MCF 10A (cell line): ENCODE results near the gene SELENOF. TPM values are rescaled to one million over a fixed set of nuclear protein-coding genes. Genes with fewer than 3 reads are reported as not detected.

ENCODE experiments used
- BruUV-seq: library from RNA; stranded (reverse); fragments of 400-500 nt; replicated peaks from 2 replicates; lab custom pipeline; 2021; lab: Mats Ljungman, UMichigan
- CTCF ChIA-PET: fragments of 300-600 bp; sonication (Branson Sonifier 250); formaldehyde crosslinking; extraction: SDS; loops from one replicate; lab custom pipeline; 2021; ENCODE audit warnings: antibody characterized with exemption, inconsistent platforms; lab: Yijun Ruan, JAX
- POLR2A ChIA-PET: fragments of 300-600, 350-650 bp; sonication (Branson Sonifier 250); formaldehyde crosslinking; extraction: SDS; loops from one replicate; lab custom pipeline; 2020; ENCODE audit warnings: antibody characterized with exemption, inconsistent platforms; lab: Yijun Ruan, JAX
- DNase-seq: peaks from one replicate; pipeline ENCODE4 v3.0.0-alpha.2; 2018; ENCODE audit not compliant: unreplicated experiment
- H3K27ac Mint-ChIP-seq: one replicate; pipeline ENCODE4 v1.8.0; 2022; ENCODE audit warnings: mild to moderate bottlenecking, low read depth, mixed read lengths; ENCODE audit not compliant: unreplicated experiment
- H3K27me3 Mint-ChIP-seq: one replicate; pipeline ENCODE4 v1.8.0; 2022; ENCODE audit warnings: mixed read lengths; ENCODE audit not compliant: insufficient read depth, unreplicated experiment
- H3K36me3 Mint-ChIP-seq: one replicate; pipeline ENCODE4 v1.8.0; 2022; ENCODE audit warnings: mild to moderate bottlenecking, moderate library complexity, mixed read lengths; ENCODE audit not compliant: insufficient read depth, unreplicated experiment
- H3K4me1 Mint-ChIP-seq: one replicate; pipeline ENCODE4 v1.8.0; 2022; ENCODE audit warnings: mixed read lengths; ENCODE audit not compliant: insufficient read depth, unreplicated experiment
- H3K4me3 Mint-ChIP-seq: one replicate; pipeline ENCODE4 v1.8.0; 2022; ENCODE audit warnings: mild to moderate bottlenecking, moderate library complexity, mixed read lengths; ENCODE audit not compliant: unreplicated experiment
- H3K9me3 Mint-ChIP-seq: one replicate; pipeline ENCODE4 v1.8.0; 2022; ENCODE audit warnings: mixed read lengths; ENCODE audit not compliant: unreplicated experiment
- intact Hi-C: fragments of 100-400 bp; cut with micrococcal nuclease; formaldehyde crosslinking; loops from 2 replicates; pipeline ENCODE4 v1.14.1; 2022
- total RNA-seq: library from RNA; stranded (reverse); gene quantifications from 2 replicates; pipeline ENCODE4 v1.2.3, GENCODE V29; 2022
- TF ChIP-seq, protein P1 (sequence below): fragments of 200-600 bp; IDR thresholded peaks from one replicate; pipeline ENCODE4 v1.8.0; 2022; ENCODE audit warnings: antibody characterized with exemption, mild to moderate bottlenecking; ENCODE audit not compliant: unreplicated experiment

The SELENOF gene
- total RNA-seq, 1 experiment from 2014 or later, result 227 TPM

DNA sequence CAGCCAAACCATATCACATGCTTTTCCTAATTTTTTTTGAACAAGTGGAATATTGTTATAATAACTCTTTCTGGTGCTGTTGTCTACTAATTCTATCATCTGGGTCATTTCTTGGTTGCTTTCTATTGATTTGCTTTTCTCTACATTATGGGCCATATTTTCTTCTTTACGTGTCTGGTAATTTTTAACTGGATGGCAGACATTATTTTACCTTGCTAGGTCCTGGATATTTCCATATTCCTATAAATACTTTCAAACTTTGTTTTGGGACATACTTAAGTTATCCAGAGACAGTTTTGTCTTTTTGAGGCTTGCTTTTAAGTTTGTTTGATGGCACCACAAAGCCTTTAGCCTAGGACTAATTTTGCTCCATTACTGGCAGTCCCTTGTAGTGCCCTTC lies 11.8 kb upstream of the SELENOF start:
- H3K27me3 Mint-ChIP-seq, result no peaks in the 10 kb centered on the region
- TF ChIP-seq, protein P1, sequence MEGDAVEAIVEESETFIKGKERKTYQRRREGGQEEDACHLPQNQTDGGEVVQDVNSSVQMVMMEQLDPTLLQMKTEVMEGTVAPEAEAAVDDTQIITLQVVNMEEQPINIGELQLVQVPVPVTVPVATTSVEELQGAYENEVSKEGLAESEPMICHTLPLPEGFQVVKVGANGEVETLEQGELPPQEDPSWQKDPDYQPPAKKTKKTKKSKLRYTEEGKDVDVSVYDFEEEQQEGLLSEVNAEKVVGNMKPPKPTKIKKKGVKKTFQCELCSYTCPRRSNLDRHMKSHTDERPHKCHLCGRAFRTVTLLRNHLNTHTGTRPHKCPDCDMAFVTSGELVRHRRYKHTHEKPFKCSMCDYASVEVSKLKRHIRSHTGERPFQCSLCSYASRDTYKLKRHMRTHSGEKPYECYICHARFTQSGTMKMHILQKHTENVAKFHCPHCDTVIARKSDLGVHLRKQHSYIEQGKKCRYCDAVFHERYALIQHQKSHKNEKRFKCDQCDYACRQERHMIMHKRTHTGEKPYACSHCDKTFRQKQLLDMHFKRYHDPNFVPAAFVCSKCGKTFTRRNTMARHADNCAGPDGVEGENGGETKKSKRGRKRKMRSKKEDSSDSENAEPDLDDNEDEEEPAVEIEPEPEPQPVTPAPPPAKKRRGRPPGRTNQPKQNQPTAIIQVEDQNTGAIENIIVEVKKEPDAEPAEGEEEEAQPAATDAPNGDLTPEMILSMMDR, result no peak
- H3K9me3 Mint-ChIP-seq, result peaks cover 12% of the 10 kb centered on the region
- no peak overlapping the region for H3K27ac Mint-ChIP-seq
- no TSS peak for BruUV-seq
- CTCF ChIA-PET, result no interaction called here
- no peaks in the 10 kb centered on the region for H3K36me3 Mint-ChIP-seq
- POLR2A ChIA-PET, result no interaction called here
- DNase-seq, result no peak
- no peak overlapping the region for H3K4me3 Mint-ChIP-seq
- H3K4me1 Mint-ChIP-seq, result peaks cover 16% of the 10 kb centered on the region
- intact Hi-C loops, result no loop called here

DNA sequence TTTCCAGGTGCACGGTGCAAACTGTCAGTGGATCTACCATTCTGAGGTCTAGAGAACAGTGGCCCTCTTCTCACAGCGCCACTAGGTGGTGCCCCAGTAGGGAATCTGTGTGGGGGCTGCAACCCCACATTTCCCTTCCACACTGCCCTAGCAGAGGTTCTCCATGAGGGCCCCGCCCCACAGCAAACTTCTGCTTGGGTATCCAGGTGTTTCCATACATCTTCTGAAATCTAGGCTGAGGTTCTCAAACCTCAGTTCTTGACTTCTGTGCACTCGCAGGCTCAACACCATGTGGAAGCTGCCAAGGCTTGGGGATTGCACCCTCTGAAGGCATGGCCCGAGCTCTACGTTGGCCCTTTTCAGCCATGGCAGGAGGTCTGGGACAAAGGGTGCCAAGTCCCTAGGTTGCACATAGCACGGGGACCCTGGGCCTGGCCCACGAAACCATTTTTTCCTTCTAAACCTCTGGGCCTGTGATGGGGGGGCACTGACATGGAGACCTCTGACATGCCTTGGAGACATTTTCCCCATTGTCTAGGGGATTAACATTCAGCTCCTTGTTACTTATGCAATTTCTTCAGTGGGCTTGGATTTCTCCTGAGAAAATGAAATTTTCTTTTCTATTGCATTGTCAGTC lies 10.5 kb upstream of the SELENOF start:
- Mint-ChIP-seq H3K27me3 (no peaks in the 10 kb centered on the region), H3K27ac (no peak overlapping the region), H3K36me3 (no peaks in the 10 kb centered on the region), H3K4me1 (peaks cover 16% of the 10 kb centered on the region), H3K9me3 (peaks cover 12% of the 10 kb centered on the region), H3K4me3 (no peak overlapping the region)
- POLR2A ChIA-PET, result interaction anchor here (0.7 to 1.3 kb wide), 2 partner anchors 9 to 11 kb away, joined by 3 to 4 read pairs; partner anchors contain the start of gene SELENOF
- no peak for DNase-seq
- CTCF ChIA-PET, result interaction anchor here (0.6 to 1.3 kb wide), 3 partner anchors 10 to 81 kb away, joined by 3 to 4 read pairs (median 4); no protein-coding TSS in a partner anchor
- TF ChIP-seq, protein P1, result no peak
- BruUV-seq, result no TSS peak
- intact Hi-C loops, result no loop called here

DNA sequence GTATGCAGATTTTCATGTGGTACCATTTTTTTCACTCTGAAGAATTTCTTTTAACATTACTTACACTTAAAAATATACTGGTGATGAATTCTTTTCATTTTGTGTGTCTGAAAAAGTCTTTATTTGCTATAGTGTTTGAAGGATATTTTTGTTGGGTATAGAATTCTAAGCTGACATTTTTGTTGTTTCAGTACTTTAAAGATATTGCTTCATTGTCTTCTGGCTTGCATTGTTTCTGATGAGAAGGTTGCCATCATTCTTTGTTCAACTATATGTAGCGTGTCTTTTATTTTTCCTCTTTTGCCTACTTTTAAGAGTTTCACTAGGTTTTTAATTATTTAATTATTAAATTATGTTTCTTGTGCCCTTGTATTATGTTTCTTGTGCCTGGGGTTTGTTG lies 8.5 kb upstream of the SELENOF start:
- Mint-ChIP-seq H3K4me3 (no peak overlapping the region), H3K27me3 (no peaks in the 10 kb centered on the region), H3K36me3 (no peaks in the 10 kb centered on the region), H3K9me3 (peaks cover 12% of the 10 kb centered on the region), H3K4me1 (peaks cover 13% of the 10 kb centered on the region), H3K27ac (no peak overlapping the region)
- intact Hi-C loops, result no loop called here
- BruUV-seq, result no TSS peak
- POLR2A ChIA-PET, result interaction anchor here (1.1 kb wide), 1 partner anchor 8 kb away, joined by 4 read pairs; the partner anchor contains the start of genes HS2ST1 and SELENOF
- TF ChIP-seq, protein P1, result no peak
- CTCF ChIA-PET, result interaction anchor here (0.6 to 0.9 kb wide), 2 partner anchors 10 to 104 kb away, joined by 3 to 4 read pairs; no protein-coding TSS in a partner anchor
- no peak for DNase-seq

DNA sequence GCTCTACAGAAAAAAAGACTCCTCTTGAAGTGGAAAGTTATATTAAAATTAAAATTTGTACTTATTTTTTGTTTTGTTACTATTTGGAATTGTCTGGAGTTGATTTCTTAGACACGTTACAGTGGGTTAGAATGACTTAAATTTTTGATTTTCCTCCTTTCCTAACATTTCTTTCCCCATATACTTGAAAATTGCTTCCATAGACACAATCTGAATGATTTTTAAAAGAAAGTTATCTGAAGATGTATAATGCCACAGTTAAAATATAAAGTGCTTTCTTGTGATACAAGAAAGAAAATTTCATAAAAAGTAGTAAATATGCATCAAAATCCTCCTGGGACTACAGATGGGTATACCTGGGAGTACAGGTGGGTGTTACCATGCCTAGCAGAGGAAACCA lies 2.8 kb upstream of the SELENOF start:
- peaks cover 10% of the 10 kb centered on the region for H3K4me1 Mint-ChIP-seq
- intact Hi-C loops, result loop anchor here (5.0 kb wide), 1 partner anchor 49 kb away; no protein-coding TSS in a partner anchor
- DNase-seq, result no peak
- TF ChIP-seq, protein P1, result no peak
- POLR2A ChIA-PET, result interaction anchor here (2.6 to 5.0 kb wide), 4 partner anchors 11 to 168 kb away, joined by 12 to 33 read pairs (median 26); no protein-coding TSS in a partner anchor
- BruUV-seq, result no TSS peak
- H3K9me3 Mint-ChIP-seq, result no peaks in the 10 kb centered on the region
- peaks cover 2% of the 10 kb centered on the region for H3K36me3 Mint-ChIP-seq
- no peak overlapping the region for H3K27ac Mint-ChIP-seq
- H3K4me3 Mint-ChIP-seq, result peak overlapping the region; percentile 7
- CTCF ChIA-PET, result interaction anchor here (1.3 kb wide), 1 partner anchor 49 kb away, joined by 3 read pairs; no protein-coding TSS in a partner anchor
- no peaks in the 10 kb centered on the region for H3K27me3 Mint-ChIP-seq
